DMS153 (cell line): ENCODE data around the gene RPS27L.
"Not testable (repeated sequence)": the region's sequence is repeated elsewhere in the genome, so short reads cannot be mapped to it uniquely, and the experiment has no call there.

Source experiments
- DNase-seq: peaks from one replicate; lab custom pipeline; 2025; lab: John Stamatoyannopoulos, UW

Gene RPS27L

GRCh38 chr15:63098901-63099300 lies 58.4 kb downstream of the RPS27L start:
- DNase-seq = not testable (repeated sequence)
